H1 (cell line): Measurements from ENCODE around the gene ADAMTS16. TPM values are rescaled to one million over a fixed set of nuclear protein-coding genes. Genes with fewer than 3 reads are reported as not detected.
A peak's percentile ranks its signal among the peaks of the same experiment; 100 is the strongest.

Source experiments
- CTCF ChIA-PET: fragments of 300-600 bp; sonication (Branson Sonifier 250); formaldehyde crosslinking; loops from one replicate; lab custom pipeline; 2021; ENCODE audit not compliant: partially characterized antibody; lab: Charles Lee
- POLR2A ChIA-PET: fragments of 300-600 bp; sonication (Branson Sonifier 250); formaldehyde crosslinking; loops from one replicate; lab custom pipeline; 2021; ENCODE audit warnings: inconsistent platforms; ENCODE audit not compliant: partially characterized antibody; lab: Charles Lee
- DNase-seq, 2 experiments: peaks; one replicate each; pipeline versions ENCODE4 v3.0.0 to v3.0.0-alpha.2; 2010 to 2022; ENCODE audit warnings: low spot score in 2 of 2, low read depth in 1 of 2, mixed read lengths in 1 of 2
- FAIRE-seq: peaks from 2 replicates; lab custom pipeline; 2011; peaks lifted over from hg19 to GRCh38; lab: Jason Lieb, UNC
- H2AFZ ChIP-seq: 2 replicates; pipeline ENCODE4 v1.8.1; 2012; ENCODE audit warnings: low read length, inconsistent platforms
- H2AK5ac ChIP-seq: 2 replicates; pipeline ENCODE4 v1.6.1; 2013; ENCODE audit warnings: low read depth, low read length
- H2BK120ac ChIP-seq: replicated peaks from 2 replicates; pipeline ENCODE3; 2013; ENCODE audit warnings: low read depth, low read length, inconsistent platforms
- H2BK12ac ChIP-seq: 2 replicates; pipeline ENCODE4 v1.6.1; 2013; ENCODE audit warnings: low read depth, low read length
- H2BK15ac ChIP-seq: 2 replicates; pipeline ENCODE4 v1.6.1; 2013; ENCODE audit warnings: low read length
- H2BK20ac ChIP-seq: 2 replicates; pipeline ENCODE4 v1.6.1; 2013; ENCODE audit warnings: low read length
- H2BK5ac ChIP-seq: 2 replicates; pipeline ENCODE4 v1.6.1; 2013; ENCODE audit warnings: low read depth, low read length
- H3K14ac ChIP-seq: 2 replicates; pipeline ENCODE4 v1.6.1; 2013; ENCODE audit warnings: inconsistent platforms; ENCODE audit not compliant: insufficient read length
- H3K18ac ChIP-seq: 2 replicates; pipeline ENCODE4 v1.6.1; 2013; ENCODE audit warnings: low read length; ENCODE audit errors: extremely low read depth
- H3K23ac ChIP-seq: 2 replicates; pipeline ENCODE4 v1.6.1; 2013; ENCODE audit warnings: inconsistent platforms; ENCODE audit not compliant: insufficient read length
- H3K23me2 ChIP-seq: 2 replicates; pipeline ENCODE4 v1.6.1; 2013; ENCODE audit warnings: low read depth, low read length
- H3K27ac ChIP-seq: 2 replicates; pipeline ENCODE4 v1.6.1; 2011; ENCODE audit warnings: low read depth, low read length, inconsistent platforms
- H3K27me3 ChIP-seq, 4 experiments: replicated peaks in 1 of 4; 1 replicate in 1 of 4; 2 replicates in 3 of 4; pipeline versions ENCODE4 v1.6.1 to v1.8.1; 2011 to 2013; ENCODE audit warnings: low read length in 3 of 4, mild to moderate bottlenecking in 3 of 4, inconsistent platforms in 2 of 4, mixed read lengths in 2 of 4, moderate library complexity in 1 of 4; ENCODE audit not compliant: control insufficient read depth in 3 of 4, insufficient read depth in 3 of 4; ENCODE audit errors: extremely low read depth in 1 of 4
- H3K36me3 ChIP-seq, 4 experiments: 2 replicates each; pipeline versions ENCODE4 v1.6.1 to v1.8.1; 2011 to 2013; ENCODE audit warnings: mild to moderate bottlenecking in 4 of 4, low read length in 3 of 4, moderate library complexity in 2 of 4, control low read depth in 1 of 4, inconsistent platforms in 1 of 4; ENCODE audit not compliant: insufficient read depth in 4 of 4, control insufficient read depth in 2 of 4
- H3K4ac ChIP-seq: replicated peaks from 2 replicates; pipeline ENCODE3; 2013; ENCODE audit warnings: low read length, low read depth, mixed read lengths, inconsistent platforms; ENCODE audit not compliant: insufficient read length
- H3K4me1 ChIP-seq, 4 experiments: replicated peaks in 1 of 4; 1 replicate in 1 of 4; 2 replicates in 3 of 4; pipeline versions ENCODE4 v1.6.1 to v1.8.1; 2011 to 2013; ENCODE audit warnings: low read length in 3 of 4, inconsistent platforms in 2 of 4, mixed read lengths in 1 of 4; ENCODE audit not compliant: insufficient read depth in 4 of 4, control insufficient read depth in 3 of 4
- H3K4me2 ChIP-seq, 2 experiments: 2 replicates each; pipeline versions ENCODE4 v1.6.1 to v1.8.1; 2011 to 2013; ENCODE audit warnings: low read depth in 2 of 2, low read length in 2 of 2, control low read depth in 1 of 2, inconsistent platforms in 1 of 2, mild to moderate bottlenecking in 1 of 2; ENCODE audit not compliant: insufficient read depth in 1 of 2
- H3K4me3 ChIP-seq, 4 experiments: fragments of 200-600, 300-600 bp in 1 of 4; sonication (generic), shearing (Covaris generic), sonication (Bioruptor Twin) in 1 of 4; 2 replicates each; pipeline versions ENCODE4 v1.5.1 to v1.8.1; 2011 to 2016; ENCODE audit warnings: low read length in 4 of 4, low read depth in 3 of 4, control low read depth in 2 of 4, inconsistent platforms in 2 of 4, mild to moderate bottlenecking in 2 of 4, mixed read lengths in 1 of 4, moderate library complexity in 1 of 4; ENCODE audit not compliant: insufficient read depth in 2 of 4; ENCODE audit errors: extremely low read depth in 1 of 4
- H3K56ac ChIP-seq: replicated peaks from 2 replicates; pipeline ENCODE3; 2013; ENCODE audit warnings: low read depth, mild to moderate bottlenecking, mixed read lengths, low read length, inconsistent platforms; ENCODE audit not compliant: insufficient read length
- H3K79me1 ChIP-seq: 2 replicates; pipeline ENCODE4 v1.6.1; 2013; ENCODE audit warnings: low read depth, low read length, control low read depth
- H3K79me2 ChIP-seq, 2 experiments: 2 replicates each; pipeline versions ENCODE4 v1.6.1 to v1.8.1; 2012 to 2013; ENCODE audit warnings: low read length in 2 of 2, mild to moderate bottlenecking in 2 of 2, inconsistent platforms in 1 of 2; ENCODE audit not compliant: insufficient read depth in 2 of 2, control insufficient read depth in 1 of 2
- H3K9ac ChIP-seq, 4 experiments: replicated peaks in 1 of 4; 1 replicate in 1 of 4; 2 replicates in 3 of 4; pipeline versions ENCODE4 v1.6.1 to v1.8.1; 2011 to 2013; ENCODE audit warnings: low read depth in 3 of 4, low read length in 3 of 4, control low read depth in 2 of 4, mild to moderate bottlenecking in 2 of 4, moderate library complexity in 2 of 4, inconsistent platforms in 1 of 4; ENCODE audit errors: extremely low read depth in 1 of 4
- H3K9me3 ChIP-seq, 2 experiments: 2 replicates each; pipeline versions ENCODE4 v1.6.1 to v1.8.1; 2012 to 2013; ENCODE audit warnings: mild to moderate bottlenecking in 2 of 2, moderate library complexity in 2 of 2, control low read depth in 1 of 2, inconsistent platforms in 1 of 2, low read depth in 1 of 2, low read length in 1 of 2, mixed read lengths in 1 of 2; ENCODE audit not compliant: insufficient read depth in 2 of 2
- H4K20me1 ChIP-seq, 2 experiments: replicated peaks in 1 of 2; 2 replicates each; pipeline versions ENCODE3 to v1.8.1; 2011 to 2013; ENCODE audit warnings: inconsistent platforms in 2 of 2, low read length in 2 of 2, mild to moderate bottlenecking in 1 of 2; ENCODE audit not compliant: insufficient read depth in 2 of 2, control insufficient read depth in 1 of 2
- H4K5ac ChIP-seq: 2 replicates; pipeline ENCODE4 v1.6.1; 2013; ENCODE audit warnings: low read length, low read depth, mixed read lengths, inconsistent platforms; ENCODE audit not compliant: insufficient read length
- H4K8ac ChIP-seq: 2 replicates; pipeline ENCODE4 v1.8.0; 2013; ENCODE audit warnings: mild to moderate bottlenecking, moderate library complexity, low read length, inconsistent platforms; ENCODE audit not compliant: insufficient read depth; ENCODE audit errors: extremely low read depth
- H4K91ac ChIP-seq: replicated peaks from 2 replicates; pipeline ENCODE3; 2013; ENCODE audit warnings: low read length, mixed read lengths, inconsistent platforms; ENCODE audit not compliant: insufficient read length
- CEBPB ChIP-seq: IDR thresholded peaks from 2 replicates; pipeline ENCODE4 v1.6.1; 2012; ENCODE audit warnings: low read depth, low read length
- GTF2F1 ChIP-seq: IDR thresholded peaks from 2 replicates; pipeline ENCODE4 v1.6.1; 2012; ENCODE audit warnings: low read depth, low read length, improper control_type of control experiment, borderline replicate concordance
- KDM4A ChIP-seq: IDR thresholded peaks from one replicate; pipeline ENCODE4 v1.7.1; 2012; ENCODE audit warnings: low read depth, mild to moderate bottlenecking, moderate library complexity, low read length, inconsistent platforms; ENCODE audit not compliant: severe bottlenecking
- RAD21 ChIP-seq, 2 experiments: IDR thresholded peaks in 1 of 2; conservative IDR thresholded peaks in 1 of 2; 2 replicates each; pipeline ENCODE4 v1.6.1; 2011; ENCODE audit warnings: low read depth in 2 of 2, low read length in 2 of 2, improper control_type of control experiment in 1 of 2, inconsistent platforms in 1 of 2, mild to moderate bottlenecking in 1 of 2, moderate library complexity in 1 of 2
- TEAD4 ChIP-seq: IDR thresholded peaks from 2 replicates; pipeline ENCODE4 v1.6.1; 2012; ENCODE audit warnings: low read depth, low read length, inconsistent platforms, mixed read lengths
- WGBS, 2 experiments: shearing (Covaris generic) in 1 of 2; methylation state at CpG; one replicate each; pipeline versions ENCODE4 v1.1.6 to v1.1.7; 2013 to 2015; ENCODE audit warnings: low lambda C conversion rate in 2 of 2, mixed read lengths in 2 of 2, inconsistent platforms in 1 of 2, low coverage in 1 of 2, missing lambda C conversion rate in 1 of 2; ENCODE audit not compliant: insufficient replicate concordance in 2 of 2, insufficient coverage in 1 of 2, insufficient read length in 1 of 2; ENCODE audit errors: extremely low coverage in 1 of 2, missing lambda C conversion rate in 1 of 2; 5-methylcytosine and 5-hydroxymethylcytosine counted together
- polyA plus RNA-seq, 7 experiments: library from polyadenylated mRNA; depleted of rRNA in 3 of 7; stranded (reverse) in 5 of 7; unstranded in 2 of 7; fragments of >200 nt in 5 of 7; fragments of 200-250 nt in 2 of 7; gene quantifications; 1 replicate in 5 of 7; 2 replicates in 1 of 7; 4 replicates in 1 of 7; pipeline versions ENCODE4 v1.2.1 to v1.2.3, GENCODE V29; 2011 to 2013; ENCODE audit warnings: missing spikeins in 2 of 7, mixed read lengths in 2 of 7
- total RNA-seq: library from RNA; stranded (reverse); fragmentation: NEBNext Ultra II Directional; extraction: Animal tissue kit (Norgen Biotek cat#: 25700); gene quantifications from 2 replicates; pipeline ENCODE4 v1.2.1, GENCODE V29; 2021

The ADAMTS16 gene
- total and polyA plus RNA-seq, 2 of the 8 experiments (the other 6 are each of a cell fraction or from before 2014, with no cell fraction given), result 3.7 to 16.0 TPM

- Histone ChIP-seq H2AK5ac (0 out of 2 replicates have a peak overlapping the region, but pooled peaks have one; percentile 9), H2BK15ac (no peak overlapping the region), H3K4ac (no peak overlapping the region), H3K23ac (no peak overlapping the region), H2BK5ac (no peak overlapping the region), H3K4me2 (no peak overlapping the region), H3K79me2 (no peaks in the 10 kb centered on the region), H3K18ac (no peak overlapping the region), H3K36me3 (no peaks in the 10 kb centered on the region), H4K20me1 (no peaks in the 10 kb centered on the region)
- FAIRE-seq, result no peak
- TF ChIP-seq KDM4A (no peak), TEAD4 (no peak), RAD21 (IDR thresholded peaks at IDR 0.05 in 1 of 2, conservative IDR thresholded peaks at IDR 0.05 in 1 of 2; ENCODE audit: low read depth in 2 of 2, low read length in 2 of 2) (no peak), CEBPB (no peak), GTF2F1 (no peak)
- TF ChIP-seq, all 59 proteins: peak for 0
- Histone ChIP-seq H4K91ac (no peak overlapping the region), H3K27me3 (no peaks in the 10 kb centered on the region), H3K79me1 (no peaks in the 10 kb centered on the region), H3K23me2 (no peaks in the 10 kb centered on the region), H3K4me3 (no peak overlapping the region), H2BK20ac (no peak overlapping the region), H3K9me3 (no peaks in the 10 kb centered on the region), H2BK120ac (no peak overlapping the region), H2AFZ (no peak overlapping the region), H3K4me1 (peaks cover 2 to 4% (median 3%) of the 10 kb centered on the region in 4 experiments; a peak in 6 of 7 replicates), H3K9ac (no peak overlapping the region), H3K27ac (no peak overlapping the region), H4K8ac (no peak overlapping the region), H3K14ac (no peak overlapping the region), H4K5ac (no peak overlapping the region), H2BK12ac (0 out of 2 replicates have a peak overlapping the region, but pooled peaks have one; percentile 55), H3K56ac (no peak overlapping the region)
- ChIA-PET POLR2A (no interaction called here), CTCF (interaction anchor here (0.7 to 1.4 kb wide), 5 partner anchors 11 to 465 kb away, joined by 3 to 5 read pairs (median 3); no protein-coding TSS in a partner anchor)
- WGBS, 2 experiments, result 84% methylated on average over 6 of the region's 6 CpGs; no CpG with 5 or more reads in 1 of the 2 experiments
- no peak for DNase-seq
These were observed 203.4 kb downstream of the ADAMTS16 start for GRCh38 chr5:5343568-5343967.
